ENCODE results near the gene RAB35. TPM values are rescaled to one million over a fixed set of nuclear protein-coding genes. Genes with fewer than 3 reads are reported as not detected.
A peak's percentile ranks its signal among the peaks of the same experiment; 100 is the strongest.

Gene RAB35
- total and polyA plus RNA-seq, 2 of the 4 experiments (the other 2 are of a cell fraction) = 32.6 to 49.6 TPM

DNA sequence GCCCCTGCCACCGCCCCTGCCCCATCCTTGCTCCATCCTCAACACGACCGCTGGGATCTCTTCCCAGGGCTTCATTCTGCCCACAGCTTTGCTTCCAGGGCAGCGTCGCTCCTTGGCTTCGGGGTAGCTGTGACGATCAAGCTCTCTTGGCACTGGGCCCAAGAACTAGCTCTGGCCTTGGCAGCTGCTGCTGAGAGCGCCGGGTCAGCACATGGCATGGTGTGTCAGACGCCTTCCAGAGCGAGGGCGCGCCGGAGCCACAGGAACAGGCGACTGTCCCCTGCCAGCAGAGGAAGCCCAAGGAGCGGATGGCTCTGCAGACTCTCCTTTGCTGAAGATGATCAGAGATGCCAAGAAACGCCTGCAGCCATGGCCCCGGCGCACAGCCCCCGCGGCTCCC lies 15.9 kb downstream of the RAB35 start:
- H2AFZ ChIP-seq (replicated peaks; ENCODE audit: low read length, poor library complexity) = no peak overlapping the region
- no peak overlapping the region for H2AK5ac ChIP-seq (ENCODE audit: low read depth, low read length)
- no peak overlapping the region for H3K18ac ChIP-seq (ENCODE audit: low read depth, low read length)
- peaks cover 66% of the 10 kb centered on the region for H3K36me3 ChIP-seq (ENCODE audit: control insufficient read depth, insufficient read depth, low read length)
- no peak overlapping the region for H3K27ac ChIP-seq (ENCODE audit: insufficient read depth, low read length)
- H3K4me1 ChIP-seq (ENCODE audit: control insufficient read depth, insufficient read depth, low read length) = peaks cover 7% of the 10 kb centered on the region; the same call in 1 of the 2 replicates
- no TSS peak for BruUV-seq (replicated peaks)
- peak; percentile 58 for DNase-seq
- no peak overlapping the region for H3K9ac ChIP-seq (ENCODE audit: low read depth, low read length)
- no peak overlapping the region for H4K8ac ChIP-seq (ENCODE audit: low read depth in 2 of 2, low read length in 2 of 2)
- peak; percentile 41 for ATAC-seq (ENCODE audit: low read depth)
- intact Hi-C loops (cut with micrococcal nuclease) (no loop called here), dilution Hi-C loops (cut with HindIII; ENCODE audit: low sequenced_read_pairs, unreplicated experiment) (no loop called here), in situ Hi-C loops (cut with MboI; ENCODE audit: low sequenced_read_pairs) (loop anchor here (25.0 kb wide), 1 partner anchor 1738 kb away; the partner anchor contains the start of gene TAOK3)
- 49% methylated on average over 14 of the region's 21 CpGs; no CpG with 5 or more reads in 1 of the 2 experiments for WGBS, 2 experiments (ENCODE audit: extremely low coverage in 2 of 2, insufficient read length in 1 of 2)
- H3K27me3 ChIP-seq (ENCODE audit: control insufficient read depth, insufficient read depth, low read length) = no peaks in the 10 kb centered on the region
- no peak overlapping the region for H3K4ac ChIP-seq (ENCODE audit: low read depth, low read length)
- H2AK9ac ChIP-seq (replicated peaks; ENCODE audit: low read depth, low read length, poor library complexity) = no peak overlapping the region
- ChIA-PET POLR2A (ENCODE audit: unreplicated experiment) (no interaction called here), CTCF (interaction anchor here (1.2 kb wide), 1 partner anchor 13 kb away, joined by 4 read pairs; no protein-coding TSS in a partner anchor)
- H3K14ac ChIP-seq (replicated peaks; ENCODE audit: low read depth, low read length) = no peak overlapping the region
- H2BK120ac ChIP-seq (ENCODE audit: low read depth, low read length) = no peak overlapping the region
- H3K4me2 ChIP-seq (ENCODE audit: low read depth, low read length) = no peak overlapping the region
- H3K9me3 ChIP-seq (ENCODE audit: control insufficient read depth, insufficient read depth, low read length) = no peaks in the 10 kb centered on the region
- peaks cover 13% of the 10 kb centered on the region for H3K9me1 ChIP-seq (ENCODE audit: insufficient read depth, low read length)
- no peak overlapping the region for H2BK20ac ChIP-seq (ENCODE audit: low read depth, low read length)
- no peak overlapping the region for H2BK15ac ChIP-seq (ENCODE audit: low read depth, low read length)
- H2BK5ac ChIP-seq (ENCODE audit: low read depth, low read length, poor library complexity, severe bottlenecking) = no peak overlapping the region
- H4K5ac ChIP-seq (ENCODE audit: low read depth, low read length) = no peak overlapping the region
- H3K56ac ChIP-seq (ENCODE audit: extremely low read depth, insufficient read depth, low read length) = no peak overlapping the region
- peaks cover 17 to 81% of the 10 kb centered on the region in 2 experiments for H3K79me1 ChIP-seq (ENCODE audit: low read depth in 1 of 2, low read length in 2 of 2)
- peaks cover 77% of the 10 kb centered on the region for H4K20me1 ChIP-seq (ENCODE audit: insufficient read depth, low read length)
- TF ChIP-seq MXI1 (IDR thresholded peaks at IDR 0.05; ENCODE audit: borderline replicate concordance, low read depth, low read length) (peak; percentile 56; the same call in 1 of the 2 replicates), FOS (IDR thresholded peaks at IDR 0.05; ENCODE audit: low read depth, low read length) (no peak)
- no peak overlapping the region for H3K4me3 ChIP-seq (ENCODE audit: insufficient read depth, low read depth, low read length)
- no peak overlapping the region for H4K91ac ChIP-seq (ENCODE audit: insufficient read depth, low read depth, low read length)
- H3K23ac ChIP-seq (ENCODE audit: low read depth, low read length) = no peak overlapping the region

Measured in IMR-90 (cell line).